SU-DHL-6 (cell line): ENCODE measurements around the gene LMNA.

Source experiments
- CTCF ChIP-seq: fragments of 200-600 bp; sonication (generic); IDR thresholded peaks from one replicate; pipeline ENCODE4 v1.5.1; 2017; ENCODE audit warnings: antibody characterized with exemption, mild to moderate bottlenecking, low read length, moderate library complexity; ENCODE audit not compliant: insufficient read depth, poor library complexity, severe bottlenecking
- EZH2phosphoT487 ChIP-seq: fragments of 200-600 bp; sonication (generic), shearing (Covaris generic); conservative IDR thresholded peaks from 2 replicates; pipeline ENCODE4 v1.6.1; 2018; ENCODE audit warnings: mild to moderate bottlenecking, antibody characterized with exemption, low read length, moderate library complexity, mixed read lengths

GRCh38 chr1:156151093-156151688, 36.7 kb downstream of the LMNA start:
- TF ChIP-seq CTCF (no peak), EZH2phosphoT487 (no peak)
